Measurements from ENCODE around the gene TMPRSS11A.
A peak's percentile ranks its signal among the peaks of the same experiment; 100 is the strongest.

The TMPRSS11A gene

DNA sequence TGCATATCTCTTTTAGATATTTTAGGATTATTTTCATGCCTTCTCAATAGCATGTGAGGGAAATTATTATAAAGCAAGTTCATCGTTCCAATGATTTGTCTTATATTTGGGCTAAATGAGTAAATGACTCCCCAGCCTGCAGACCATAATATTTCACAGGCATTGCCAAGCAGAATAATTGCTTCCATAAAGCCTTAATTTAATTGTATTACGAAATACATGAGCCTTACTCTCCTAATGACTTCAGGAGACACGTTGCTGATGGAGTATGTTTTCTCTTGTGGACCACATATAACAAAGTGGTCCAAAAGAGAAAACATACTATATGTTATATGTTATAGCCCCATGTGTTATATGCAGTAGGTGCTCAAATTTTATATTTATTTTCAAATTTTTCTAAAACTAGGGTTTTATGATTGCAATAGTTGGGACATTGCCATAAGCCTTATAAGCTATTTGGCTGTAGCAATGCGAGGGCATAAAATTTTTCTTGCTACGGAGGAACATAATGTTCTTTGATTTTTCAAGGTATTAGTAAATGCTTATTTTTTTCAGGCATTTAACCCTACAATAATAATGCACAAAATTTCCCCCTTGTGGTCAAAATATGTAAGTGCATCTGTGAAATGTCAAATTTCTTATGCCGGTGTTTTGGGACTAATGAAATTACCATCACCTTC, 53.2 kb downstream of the TMPRSS11A start:
- H3K36me3 ChIP-seq (replicated peaks; ENCODE audit: insufficient read depth, low read length), result no peaks in the 10 kb centered on the region
- H4K20me1 ChIP-seq (ENCODE audit: insufficient read depth, low read length), result no peaks in the 10 kb centered on the region
- no peaks in the 10 kb centered on the region for H3K27me3 ChIP-seq (replicated peaks; ENCODE audit: insufficient read depth, low read length)
- H3K9me3 ChIP-seq (replicated peaks; ENCODE audit: insufficient read depth, low read length), result no peaks in the 10 kb centered on the region
- peak; percentile 14 for DNase-seq
- TF ChIP-seq, protein P1, sequence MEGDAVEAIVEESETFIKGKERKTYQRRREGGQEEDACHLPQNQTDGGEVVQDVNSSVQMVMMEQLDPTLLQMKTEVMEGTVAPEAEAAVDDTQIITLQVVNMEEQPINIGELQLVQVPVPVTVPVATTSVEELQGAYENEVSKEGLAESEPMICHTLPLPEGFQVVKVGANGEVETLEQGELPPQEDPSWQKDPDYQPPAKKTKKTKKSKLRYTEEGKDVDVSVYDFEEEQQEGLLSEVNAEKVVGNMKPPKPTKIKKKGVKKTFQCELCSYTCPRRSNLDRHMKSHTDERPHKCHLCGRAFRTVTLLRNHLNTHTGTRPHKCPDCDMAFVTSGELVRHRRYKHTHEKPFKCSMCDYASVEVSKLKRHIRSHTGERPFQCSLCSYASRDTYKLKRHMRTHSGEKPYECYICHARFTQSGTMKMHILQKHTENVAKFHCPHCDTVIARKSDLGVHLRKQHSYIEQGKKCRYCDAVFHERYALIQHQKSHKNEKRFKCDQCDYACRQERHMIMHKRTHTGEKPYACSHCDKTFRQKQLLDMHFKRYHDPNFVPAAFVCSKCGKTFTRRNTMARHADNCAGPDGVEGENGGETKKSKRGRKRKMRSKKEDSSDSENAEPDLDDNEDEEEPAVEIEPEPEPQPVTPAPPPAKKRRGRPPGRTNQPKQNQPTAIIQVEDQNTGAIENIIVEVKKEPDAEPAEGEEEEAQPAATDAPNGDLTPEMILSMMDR (IDR thresholded peaks at IDR 0.05; ENCODE audit: low read length), result peak; percentile 70
- TF ChIP-seq EZH2 (optimal IDR thresholded peaks at IDR 0.05; ENCODE audit: low read depth, low read length), result no peak
- no peaks in the 10 kb centered on the region for H3K4me1 ChIP-seq (ENCODE audit: low read length)
- no peak overlapping the region for H3K27ac ChIP-seq (ENCODE audit: low read length)
- no peak overlapping the region for H3K4me2 ChIP-seq (ENCODE audit: low read depth, low read length)
- H3F3A ChIP-seq (ENCODE audit: insufficient read depth, low read length), result no peaks in the 10 kb centered on the region
- no peak overlapping the region for H2AFZ ChIP-seq (ENCODE audit: low read length)
- H3K9ac ChIP-seq (ENCODE audit: low read length), result no peak overlapping the region
- no peaks in the 10 kb centered on the region for H3K9me2 ChIP-seq (replicated peaks; ENCODE audit: insufficient read depth, low read length)
- H3K79me2 ChIP-seq (ENCODE audit: low read length), result no peaks in the 10 kb centered on the region
- H3K4me3 ChIP-seq (ENCODE audit: low read length), result no peak overlapping the region

DNA sequence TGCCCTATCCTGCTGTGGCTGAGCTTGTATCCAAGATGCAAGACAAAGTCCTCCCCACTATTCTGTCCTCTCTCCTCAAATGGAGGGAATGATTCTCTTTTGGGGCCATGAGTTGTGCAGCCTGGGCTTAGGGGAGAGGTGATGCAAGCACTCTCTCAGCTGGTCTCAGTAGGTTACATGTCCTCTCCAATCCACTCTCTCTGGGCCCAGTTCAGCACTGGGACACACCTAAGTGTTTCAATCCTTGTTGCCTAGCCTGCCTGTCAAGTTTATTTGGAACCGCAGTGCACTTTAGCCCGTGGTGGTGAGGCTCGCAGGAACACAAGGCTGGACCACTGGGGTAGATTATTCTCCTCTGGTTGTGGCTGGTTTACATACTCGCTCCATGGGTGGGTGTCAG, 55.6 kb downstream of the TMPRSS11A start:
- TF ChIP-seq, protein P1 (IDR thresholded peaks at IDR 0.05; ENCODE audit: low read length), result no peak
- no peaks in the 10 kb centered on the region for H4K20me1 ChIP-seq (ENCODE audit: insufficient read depth, low read length)
- no peaks in the 10 kb centered on the region for H3K9me3 ChIP-seq (replicated peaks; ENCODE audit: insufficient read depth, low read length)
- no peak for DNase-seq
- no peaks in the 10 kb centered on the region for H3K79me2 ChIP-seq (ENCODE audit: low read length)
- no peak overlapping the region for H3K9ac ChIP-seq (ENCODE audit: low read length)
- H3F3A ChIP-seq (ENCODE audit: insufficient read depth, low read length), result no peaks in the 10 kb centered on the region
- no peaks in the 10 kb centered on the region for H3K4me1 ChIP-seq (ENCODE audit: low read length)
- no peaks in the 10 kb centered on the region for H3K27me3 ChIP-seq (replicated peaks; ENCODE audit: insufficient read depth, low read length)
- no peak overlapping the region for H3K27ac ChIP-seq (ENCODE audit: low read length)
- H3K4me2 ChIP-seq (ENCODE audit: low read depth, low read length), result no peak overlapping the region
- no peak overlapping the region for H3K4me3 ChIP-seq (ENCODE audit: low read length)
- H3K36me3 ChIP-seq (replicated peaks; ENCODE audit: insufficient read depth, low read length), result no peaks in the 10 kb centered on the region
- H2AFZ ChIP-seq (ENCODE audit: low read length), result no peak overlapping the region
- no peaks in the 10 kb centered on the region for H3K9me2 ChIP-seq (replicated peaks; ENCODE audit: insufficient read depth, low read length)

DNA sequence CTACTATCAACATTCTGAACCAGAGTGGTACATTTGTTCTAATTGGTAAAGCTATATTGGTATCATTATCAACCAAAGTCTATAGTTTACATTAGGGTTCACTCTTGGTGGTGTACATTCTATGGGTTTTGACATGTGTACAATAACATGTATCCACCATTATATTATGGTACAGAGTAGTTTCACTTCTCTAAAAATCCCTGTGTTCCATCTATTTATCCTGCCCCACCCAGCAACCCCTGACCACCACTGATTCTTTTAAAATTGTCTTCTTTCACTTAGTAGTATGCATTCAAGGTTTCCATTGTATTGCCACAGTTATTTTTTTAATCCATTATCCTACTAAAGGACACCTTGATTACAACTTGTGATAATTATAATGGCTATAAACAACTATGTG, 64.2 kb downstream of the TMPRSS11A start:
- H3K9me3 ChIP-seq (replicated peaks; ENCODE audit: insufficient read depth, low read length), result no peaks in the 10 kb centered on the region
- no peak overlapping the region for H3K4me3 ChIP-seq (ENCODE audit: low read length)
- no peaks in the 10 kb centered on the region for H3F3A ChIP-seq (ENCODE audit: insufficient read depth, low read length)
- H3K9me2 ChIP-seq (replicated peaks; ENCODE audit: insufficient read depth, low read length), result no peaks in the 10 kb centered on the region
- no peak overlapping the region for H3K4me2 ChIP-seq (ENCODE audit: low read depth, low read length)
- no peaks in the 10 kb centered on the region for H3K36me3 ChIP-seq (replicated peaks; ENCODE audit: insufficient read depth, low read length)
- H3K4me1 ChIP-seq (ENCODE audit: low read length), result no peaks in the 10 kb centered on the region
- H3K9ac ChIP-seq (ENCODE audit: low read length), result no peak overlapping the region
- no peak overlapping the region for H3K27ac ChIP-seq (ENCODE audit: low read length)
- H3K27me3 ChIP-seq (replicated peaks; ENCODE audit: insufficient read depth, low read length), result no peaks in the 10 kb centered on the region
- H4K20me1 ChIP-seq (ENCODE audit: insufficient read depth, low read length), result no peaks in the 10 kb centered on the region
- TF ChIP-seq EZH2phosphoT487 (IDR thresholded peaks at IDR 0.05; ENCODE audit: low read length), result no peak
- TF ChIP-seq, protein P1 (IDR thresholded peaks at IDR 0.05; ENCODE audit: low read length), result no peak
- no peak for TF ChIP-seq EZH2 (optimal IDR thresholded peaks at IDR 0.05; ENCODE audit: low read depth, low read length)
- no peaks in the 10 kb centered on the region for H3K79me2 ChIP-seq (ENCODE audit: low read length)
- DNase-seq, result no peak
- no peak overlapping the region for H2AFZ ChIP-seq (ENCODE audit: low read length)
